ENCODE measurements around the gene USF1. TPM values are rescaled to one million over a fixed set of nuclear protein-coding genes. Genes with fewer than 3 reads are reported as not detected.
A peak's percentile ranks its signal among the peaks of the same experiment; 100 is the strongest.

The USF1 gene
- total RNA-seq, 1 donor from 2014 or later: 66.4 TPM

DNA sequence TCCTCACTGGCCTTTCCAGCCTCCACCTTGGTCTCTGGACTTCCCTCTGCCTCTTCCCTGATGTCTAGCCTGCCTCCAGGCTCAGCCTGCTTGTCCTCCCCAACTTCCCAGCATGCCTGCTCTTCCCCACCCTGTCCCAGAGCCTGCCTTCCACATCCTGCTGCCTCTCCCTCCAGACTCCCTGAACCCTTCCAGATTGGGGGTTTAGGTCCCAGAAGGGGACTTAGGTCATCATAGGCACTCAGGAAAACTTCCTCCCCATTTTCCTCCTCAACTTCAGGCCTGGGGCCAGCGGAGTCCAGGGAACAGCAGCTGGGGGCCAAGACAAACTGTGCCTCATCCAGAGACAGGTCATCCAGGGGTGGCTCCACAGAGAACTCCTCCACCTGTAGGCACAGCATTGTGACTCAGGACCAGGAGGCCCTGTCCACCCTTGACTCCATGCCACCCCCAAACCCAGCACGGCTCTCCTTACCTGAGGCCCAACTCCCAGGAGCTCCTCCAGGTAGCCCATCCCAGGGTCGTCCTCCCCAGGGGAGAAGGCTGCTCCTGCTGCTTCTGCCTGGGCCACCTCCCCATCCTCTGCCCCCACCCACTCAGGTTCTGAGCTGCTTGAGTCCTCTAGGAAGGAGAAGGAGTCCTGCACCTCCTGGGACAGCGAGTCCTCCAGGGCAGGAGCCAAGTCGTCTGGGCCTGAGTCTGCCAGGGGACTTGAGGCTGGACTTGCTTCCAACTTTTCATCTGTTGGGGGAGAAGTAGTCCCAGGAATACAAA is 3.4 kb upstream of the USF1 start:
- TF ChIP-seq, protein P1, sequence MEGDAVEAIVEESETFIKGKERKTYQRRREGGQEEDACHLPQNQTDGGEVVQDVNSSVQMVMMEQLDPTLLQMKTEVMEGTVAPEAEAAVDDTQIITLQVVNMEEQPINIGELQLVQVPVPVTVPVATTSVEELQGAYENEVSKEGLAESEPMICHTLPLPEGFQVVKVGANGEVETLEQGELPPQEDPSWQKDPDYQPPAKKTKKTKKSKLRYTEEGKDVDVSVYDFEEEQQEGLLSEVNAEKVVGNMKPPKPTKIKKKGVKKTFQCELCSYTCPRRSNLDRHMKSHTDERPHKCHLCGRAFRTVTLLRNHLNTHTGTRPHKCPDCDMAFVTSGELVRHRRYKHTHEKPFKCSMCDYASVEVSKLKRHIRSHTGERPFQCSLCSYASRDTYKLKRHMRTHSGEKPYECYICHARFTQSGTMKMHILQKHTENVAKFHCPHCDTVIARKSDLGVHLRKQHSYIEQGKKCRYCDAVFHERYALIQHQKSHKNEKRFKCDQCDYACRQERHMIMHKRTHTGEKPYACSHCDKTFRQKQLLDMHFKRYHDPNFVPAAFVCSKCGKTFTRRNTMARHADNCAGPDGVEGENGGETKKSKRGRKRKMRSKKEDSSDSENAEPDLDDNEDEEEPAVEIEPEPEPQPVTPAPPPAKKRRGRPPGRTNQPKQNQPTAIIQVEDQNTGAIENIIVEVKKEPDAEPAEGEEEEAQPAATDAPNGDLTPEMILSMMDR (IDR thresholded peaks at IDR 0.05; ENCODE audit: unreplicated experiment): no peak

DNA sequence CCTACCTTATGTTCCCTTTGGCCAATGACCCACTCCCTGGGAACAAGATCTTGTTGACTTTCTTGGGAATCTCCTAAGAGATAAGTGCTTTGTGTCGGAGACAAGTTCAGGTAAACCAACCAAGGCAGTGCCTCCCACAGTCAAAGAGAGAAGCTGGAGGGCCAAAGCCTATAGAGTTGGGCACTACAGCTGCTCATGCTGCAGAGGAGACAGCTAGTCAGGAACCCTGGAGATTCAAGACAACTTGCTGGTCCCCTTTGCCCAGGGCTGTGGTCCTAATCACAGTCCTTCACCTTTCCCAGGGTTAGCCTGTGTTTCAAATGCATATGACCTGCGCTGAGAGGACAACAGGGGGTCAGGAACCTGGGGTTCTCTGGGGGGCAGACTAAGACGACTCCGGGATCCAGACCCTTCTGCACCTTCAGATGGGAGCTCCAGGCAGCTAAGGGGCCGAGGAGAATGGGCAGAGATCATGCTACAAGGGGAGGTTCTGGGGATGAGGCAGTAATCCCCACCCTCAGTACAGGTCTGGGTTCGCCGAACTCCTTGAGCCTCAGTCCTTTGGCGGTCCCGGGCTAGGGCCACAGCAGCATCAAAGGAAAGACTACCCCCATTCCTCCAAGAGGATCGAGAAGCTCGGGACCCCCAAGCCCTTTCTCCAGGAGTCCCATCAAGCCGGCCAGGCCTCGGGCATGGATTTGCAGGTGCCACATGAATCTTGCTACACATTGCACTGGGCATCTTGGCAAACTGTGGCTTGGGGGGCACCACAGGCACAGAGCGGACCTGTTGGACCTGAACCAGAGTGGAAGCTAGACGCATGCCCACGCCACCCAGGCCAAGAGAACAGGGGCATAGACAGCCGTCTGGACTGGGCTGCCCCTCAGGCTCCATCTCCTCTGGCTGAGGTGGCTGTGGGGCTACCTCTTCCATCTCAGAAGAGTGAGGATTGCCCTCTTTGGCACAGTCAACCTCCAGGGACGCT is 2.0 kb upstream of the USF1 start:
- TF ChIP-seq, protein P1 (IDR thresholded peaks at IDR 0.05; ENCODE audit: unreplicated experiment): no peak
- DNase-seq (ENCODE audit: low spot score in 2 of 2, unreplicated experiment in 2 of 2): no peak
- peaks cover 29% of the 10 kb centered on the region for H3K36me3 Mint-ChIP-seq
- peaks cover 24% of the 10 kb centered on the region for H3K9me3 Mint-ChIP-seq
- H3K27me3 Mint-ChIP-seq (ENCODE audit: low read depth): no peaks in the 10 kb centered on the region
- no peak overlapping the region for H3K27ac Mint-ChIP-seq
- peaks cover 23% of the 10 kb centered on the region for H3K4me1 Mint-ChIP-seq
- H3K4me3 Mint-ChIP-seq: no peak overlapping the region

More for the DNA sequence above, 3.4 kb upstream of the USF1 start:
- no peak for DNase-seq (ENCODE audit: low spot score in 2 of 2, unreplicated experiment in 2 of 2)
- peaks cover 27% of the 10 kb centered on the region for H3K36me3 Mint-ChIP-seq
- H3K4me1 Mint-ChIP-seq: peaks cover 21% of the 10 kb centered on the region
- no peak overlapping the region for H3K27ac Mint-ChIP-seq
- H3K27me3 Mint-ChIP-seq (ENCODE audit: low read depth): no peaks in the 10 kb centered on the region
- H3K4me3 Mint-ChIP-seq: no peak overlapping the region
- H3K9me3 Mint-ChIP-seq: peaks cover 24% of the 10 kb centered on the region

DNA sequence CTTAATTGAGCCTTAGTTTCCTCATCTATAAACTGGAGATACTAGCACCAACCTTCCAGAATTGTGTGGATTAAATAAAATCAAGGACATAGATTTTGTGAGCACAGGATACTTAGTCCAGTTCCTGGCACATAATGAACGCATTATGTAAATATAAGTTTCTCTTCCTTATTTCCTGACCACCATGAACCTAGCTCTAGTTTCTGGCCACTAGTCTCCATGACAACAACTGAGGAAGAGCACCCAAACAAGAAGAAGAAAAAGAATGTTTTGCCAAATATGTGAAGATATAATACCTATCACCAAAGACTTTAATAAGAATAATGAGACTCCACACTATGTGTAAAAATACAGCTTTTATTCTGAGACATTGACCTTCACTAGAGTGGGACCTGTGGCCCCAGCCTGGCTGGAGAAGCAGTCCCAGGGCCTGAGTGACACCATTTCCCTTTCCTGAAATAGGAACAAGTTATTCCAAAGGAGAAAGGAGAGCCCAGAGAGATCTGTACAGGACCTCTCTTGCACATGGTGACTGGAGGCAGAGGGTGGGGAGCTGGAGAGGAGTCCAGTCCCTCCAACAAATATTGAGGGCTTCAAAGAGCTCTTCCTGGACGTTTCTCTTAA is 940 bp upstream of the USF1 start:
- Mint-ChIP-seq H3K4me1 (peaks cover 23% of the 10 kb centered on the region), H3K4me3 (peak overlapping the region; percentile 91), H3K36me3 (peaks cover 36% of the 10 kb centered on the region), H3K27ac (peak overlapping the region; percentile 100), H3K27me3 (ENCODE audit: low read depth) (no peaks in the 10 kb centered on the region), H3K9me3 (peaks cover 24% of the 10 kb centered on the region)
- TF ChIP-seq, protein P1 (IDR thresholded peaks at IDR 0.05; ENCODE audit: unreplicated experiment): no peak
- no peak for DNase-seq (ENCODE audit: low spot score in 2 of 2, unreplicated experiment in 2 of 2)

DNA sequence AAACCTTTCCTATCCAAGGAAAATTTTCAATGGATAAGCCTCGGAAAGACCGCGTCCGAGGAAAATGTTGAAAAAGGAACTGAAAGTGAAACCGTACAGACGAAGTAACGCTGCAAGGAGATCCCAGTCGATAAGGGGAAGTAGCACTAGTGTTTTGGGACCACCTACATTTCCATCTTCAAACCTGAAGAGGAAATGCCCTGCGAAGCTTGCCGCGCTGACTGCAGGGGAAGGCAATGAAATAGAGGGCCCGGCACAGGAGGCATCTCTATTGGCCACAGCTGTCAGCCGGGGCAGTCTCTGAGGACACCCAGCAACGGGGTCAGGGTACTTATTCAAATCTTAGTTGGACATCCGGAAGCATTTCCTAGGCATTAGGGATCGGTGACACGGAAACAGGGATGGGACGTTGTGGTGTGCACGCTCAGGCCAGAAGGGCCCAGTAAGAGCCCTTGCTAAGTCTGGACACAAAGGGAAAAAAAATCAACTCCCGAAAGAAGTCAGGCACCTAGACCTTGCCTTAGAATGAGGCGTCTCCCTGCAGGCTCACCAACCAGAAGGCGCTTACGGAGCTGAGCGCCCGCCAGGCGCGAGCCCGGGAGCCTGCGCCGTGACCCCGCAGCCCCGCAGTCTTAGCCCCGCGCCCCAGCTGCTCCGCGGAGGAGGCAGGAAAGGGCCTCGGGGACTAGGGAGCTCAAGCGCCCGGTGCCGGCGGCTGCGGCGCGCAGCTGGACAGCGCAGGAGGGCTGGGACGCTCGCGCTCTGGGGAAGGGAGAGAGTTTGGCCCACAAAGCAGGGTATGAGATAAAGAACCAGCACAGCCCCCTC is 655 bp downstream of the USF1 start:
- Mint-ChIP-seq H3K4me3 (peak overlapping the region; percentile 91), H3K36me3 (peaks cover 43% of the 10 kb centered on the region), H3K4me1 (peaks cover 23% of the 10 kb centered on the region), H3K9me3 (peaks cover 24% of the 10 kb centered on the region), H3K27me3 (ENCODE audit: low read depth) (no peaks in the 10 kb centered on the region), H3K27ac (peak overlapping the region; percentile 100)
- TF ChIP-seq, protein P1 (IDR thresholded peaks at IDR 0.05; ENCODE audit: unreplicated experiment): no peak
- peak in 1 of 2 experiments; percentile 48 for DNase-seq (ENCODE audit: low spot score in 2 of 2, unreplicated experiment in 2 of 2)

DNA sequence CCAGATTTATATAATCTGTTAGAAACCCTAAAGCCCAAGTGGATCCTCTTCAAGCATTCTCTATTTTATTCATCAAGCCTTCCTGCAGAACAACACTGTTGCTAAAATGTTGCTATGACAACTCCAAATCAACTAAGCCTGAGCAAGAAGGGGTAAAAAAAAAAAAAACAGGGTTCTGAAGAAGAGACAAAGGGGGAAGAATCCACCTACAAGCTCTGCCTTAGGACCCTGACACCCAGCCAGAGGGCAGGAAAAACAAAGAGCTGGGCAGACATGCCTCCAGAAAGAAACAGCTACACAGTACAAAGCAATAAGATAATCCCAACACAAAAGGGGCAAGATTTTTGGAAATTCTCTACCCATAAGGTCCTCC is 1.3 kb downstream of the USF1 start:
- no peaks in the 10 kb centered on the region for H3K27me3 Mint-ChIP-seq (ENCODE audit: low read depth)
- H3K36me3 Mint-ChIP-seq: peaks cover 47% of the 10 kb centered on the region
- TF ChIP-seq, protein P1 (IDR thresholded peaks at IDR 0.05; ENCODE audit: unreplicated experiment): no peak
- H3K4me3 Mint-ChIP-seq: peak overlapping the region; percentile 91
- peak overlapping the region; percentile 100 for H3K27ac Mint-ChIP-seq
- no peak for DNase-seq (ENCODE audit: low spot score in 2 of 2, unreplicated experiment in 2 of 2)
- peaks cover 23% of the 10 kb centered on the region for H3K4me1 Mint-ChIP-seq
- peaks cover 24% of the 10 kb centered on the region for H3K9me3 Mint-ChIP-seq

All from mesothelial cell of epicardium (in vitro differentiated cells).